Right lobe of liver (tissue), 6 donors: ENCODE data around the gene SLC17A7. TPM values are rescaled to one million over a fixed set of nuclear protein-coding genes. Genes with fewer than 3 reads are reported as not detected.

Experiments used
- ATAC-seq, 4 donors: fragments of 200-7000 bp; cut with Tn5 transposase; one replicate each; pipeline ENCODE4 v1.9.1; 2020; ENCODE audit warnings: mild to moderate bottlenecking in 4 of 4, moderate library complexity in 4 of 4
- DNase-seq, 3 donors: peaks; one replicate each; pipeline ENCODE4 v3.0.0-alpha.2; 2020
- H3K27ac ChIP-seq, 3 donors: fragments of 200-600 bp; one replicate each; pipeline ENCODE4 v1.8.0; 2022
- H3K27me3 ChIP-seq, 2 donors: fragments of 200-600 bp; one replicate each; pipeline ENCODE4 v1.8.0; 2022
- H3K36me3 ChIP-seq, 4 donors: fragments of 200-600 bp; sonication (generic) in 1 of 4; one replicate each; pipeline versions ENCODE4 v1.5.1 to v1.8.0; 2017 to 2022; ENCODE audit warnings: control low read depth in 1 of 4
- H3K4me1 ChIP-seq, 4 donors: fragments of 200-600 bp; sonication (generic) in 1 of 4; one replicate each; pipeline versions ENCODE4 v1.5.1 to v1.8.0; 2017 to 2022; ENCODE audit warnings: control low read depth in 1 of 4
- H3K4me3 ChIP-seq, 3 donors: fragments of 200-600 bp; one replicate each; pipeline ENCODE4 v1.8.0; 2022
- H3K9me3 ChIP-seq, 4 donors: fragments of 200-600 bp; sonication (generic) in 1 of 4; one replicate each; pipeline versions ENCODE4 v1.5.1 to v1.8.0; 2017 to 2022; ENCODE audit warnings: control low read depth in 1 of 4
- POLR2A ChIP-seq: fragments of 450-650 bp; IDR thresholded peaks from one replicate; pipeline ENCODE4 v1.6.1; 2017; ENCODE audit warnings: antibody characterized with exemption, mild to moderate bottlenecking
- WGBS: methylation state at CpG from one replicate; pipeline ENCODE4 v1.1.6; 2018; ENCODE audit warnings: low coverage, low lambda C conversion rate; ENCODE audit not compliant: insufficient coverage; ENCODE audit errors: missing lambda C conversion rate; 5-methylcytosine and 5-hydroxymethylcytosine counted together
- intact Hi-C, 2 donors: fragments of 100-400 bp; cut with DNase I; formaldehyde crosslinking; loops; one replicate each; pipeline versions ENCODE4 v1.11.2 to v1.14.1; 2022
- long read RNA-seq: library from polyadenylated mRNA; unstranded; transcript quantifications from one replicate; pipeline ENCODE4 v2.0.0, GENCODE V29; 2019
- total RNA-seq, 6 experiments: library from RNA; depleted of rRNA in 2 of 6; stranded (reverse); fragments of >200 nt in 2 of 6; fragmentation: NEBNext Ultra II Directional in 3 of 6; extraction: Animal tissue kit (Norgen Biotek cat#: 25700) in 3 of 6; gene quantifications; one replicate each; pipeline versions ENCODE4 v1.1.0 to v1.2.4, GENCODE V29; 2016 to 2023
- TF ChIP-seq, protein P1 (sequence below), 4 donors: fragments of 200-600 bp in 3 of 4; fragments of 450-650 bp in 1 of 4; IDR thresholded peaks; one replicate each; pipeline versions ENCODE4 v1.5.1 to v1.8.0; 2016 to 2022; ENCODE audit warnings: antibody characterized with exemption in 4 of 4, mild to moderate bottlenecking in 2 of 4
- donor health status: DM: no; HTN: yes; CAD: no.
- donor health status: DM: no; HTN: no; CAD: no.
- donor health status: DM: no; HTN: no; CAD: no.
- donor health status: DM: no; HTN: yes; CAD: no.
- donor health status: DM: no; HTN: yes; CAD: no.

The SLC17A7 gene
- total RNA-seq: under 1 TPM in 1 of 6 experiments, not detected in 5; 0.13 TPM
- long read RNA-seq: 0 reads

DNA sequence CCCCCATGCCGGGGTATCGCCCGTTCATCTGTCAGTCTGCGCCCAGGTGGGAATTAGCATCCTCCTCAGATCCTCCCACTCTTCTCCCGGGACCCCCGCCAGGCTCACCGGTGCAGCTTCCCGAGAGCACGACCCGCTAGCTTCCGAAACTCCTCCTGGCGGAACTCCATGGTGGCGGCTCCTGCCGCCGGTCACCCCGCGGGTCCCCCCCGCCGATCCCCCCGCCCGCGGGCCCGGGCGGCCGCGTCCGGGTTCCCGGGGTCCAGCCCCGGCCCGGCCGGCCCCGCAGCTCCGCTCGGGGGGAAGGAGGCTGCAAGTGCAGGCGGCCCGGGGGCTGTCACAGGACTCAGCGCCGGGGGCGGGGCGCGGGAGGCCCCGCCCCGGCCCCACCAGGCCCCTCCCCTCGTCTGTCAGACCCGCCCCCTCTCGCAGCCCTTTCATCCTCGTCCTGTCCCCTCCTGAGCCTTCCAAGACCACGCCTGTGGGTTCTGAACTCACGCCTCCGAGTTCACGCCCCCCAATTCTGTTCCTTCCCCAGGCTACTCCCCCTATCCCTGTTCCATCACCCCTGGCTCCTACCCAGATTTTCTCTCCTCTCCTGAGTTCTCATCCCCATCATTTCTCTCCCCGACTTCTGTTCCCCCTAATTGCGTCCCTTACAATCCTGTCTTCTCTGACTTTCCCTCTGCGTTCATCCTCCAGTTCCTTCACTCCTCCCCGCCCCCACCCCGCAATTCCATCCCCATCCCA lies at the start of gene SLC17A7:
Gene SLC17A7, minus strand, starts transcription at position 318 of the 750 bp plus-strand sequence. Its CDS starts 148 bp downstream, at position 170.
- Histone ChIP-seq H3K27ac (no peak within 1 kb of the TSS), H3K4me3 (no peak within 1 kb of the TSS), H3K9me3 (no peaks in the 10 kb centered on the region), H3K4me1 (no peaks in the 10 kb centered on the region), H3K27me3 (no peaks in the 10 kb centered on the region), H3K36me3 (no peaks in the 10 kb centered on the region)
- no peak for TF ChIP-seq POLR2A
- TF ChIP-seq, protein P1, sequence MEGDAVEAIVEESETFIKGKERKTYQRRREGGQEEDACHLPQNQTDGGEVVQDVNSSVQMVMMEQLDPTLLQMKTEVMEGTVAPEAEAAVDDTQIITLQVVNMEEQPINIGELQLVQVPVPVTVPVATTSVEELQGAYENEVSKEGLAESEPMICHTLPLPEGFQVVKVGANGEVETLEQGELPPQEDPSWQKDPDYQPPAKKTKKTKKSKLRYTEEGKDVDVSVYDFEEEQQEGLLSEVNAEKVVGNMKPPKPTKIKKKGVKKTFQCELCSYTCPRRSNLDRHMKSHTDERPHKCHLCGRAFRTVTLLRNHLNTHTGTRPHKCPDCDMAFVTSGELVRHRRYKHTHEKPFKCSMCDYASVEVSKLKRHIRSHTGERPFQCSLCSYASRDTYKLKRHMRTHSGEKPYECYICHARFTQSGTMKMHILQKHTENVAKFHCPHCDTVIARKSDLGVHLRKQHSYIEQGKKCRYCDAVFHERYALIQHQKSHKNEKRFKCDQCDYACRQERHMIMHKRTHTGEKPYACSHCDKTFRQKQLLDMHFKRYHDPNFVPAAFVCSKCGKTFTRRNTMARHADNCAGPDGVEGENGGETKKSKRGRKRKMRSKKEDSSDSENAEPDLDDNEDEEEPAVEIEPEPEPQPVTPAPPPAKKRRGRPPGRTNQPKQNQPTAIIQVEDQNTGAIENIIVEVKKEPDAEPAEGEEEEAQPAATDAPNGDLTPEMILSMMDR (IDR thresholded peaks at IDR 0.05): no peak
- no peak for ATAC-seq
- 12% methylated on average over 9 of the region's 56 CpGs for WGBS
- intact Hi-C loops: no loop called here
- no peak for DNase-seq

DNA sequence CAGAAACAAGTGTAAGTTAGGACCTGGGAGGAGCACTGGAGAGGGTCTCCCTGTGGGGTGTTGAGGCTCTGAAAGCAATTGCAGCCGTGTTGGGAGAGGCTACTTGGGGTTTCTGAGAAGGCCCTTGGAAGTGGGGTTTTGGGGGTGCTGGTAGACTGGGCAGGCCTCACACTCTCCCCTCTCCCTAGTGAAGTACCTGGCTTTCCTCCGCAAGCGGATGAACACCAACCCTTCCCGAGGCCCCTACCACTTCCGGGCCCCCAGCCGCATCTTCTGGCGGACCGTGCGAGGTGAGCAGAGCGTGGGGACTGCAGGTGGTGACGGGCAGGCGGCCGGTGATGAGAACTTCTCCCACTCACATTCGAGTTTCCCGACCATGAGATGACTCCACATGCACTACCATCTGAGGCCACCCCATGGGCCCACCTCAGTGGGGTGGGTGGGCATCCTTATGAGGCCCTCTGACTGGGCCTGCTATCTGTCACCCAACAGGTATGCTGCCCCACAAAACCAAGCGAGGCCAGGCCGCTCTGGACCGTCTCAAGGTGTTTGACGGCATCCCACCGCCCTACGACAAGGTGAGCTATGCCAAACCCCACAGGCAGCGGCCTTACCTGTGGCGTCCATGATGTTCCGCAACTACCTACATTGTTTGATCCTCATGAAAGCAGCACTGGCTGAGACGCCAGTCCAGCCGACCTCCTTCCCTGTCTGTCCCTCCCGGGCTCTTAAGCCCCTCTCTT lies 49.1 kb upstream of the SLC17A7 start:
- H3K4me1 ChIP-seq: peaks cover 0 to 14% (median 5%) of the 10 kb centered on the region in 4 donors
- no peak overlapping the region for H3K27ac ChIP-seq
- H3K27me3 ChIP-seq: no peaks in the 10 kb centered on the region
- intact Hi-C loops: no loop called here
- DNase-seq: no peak
- TF ChIP-seq, protein P1 (IDR thresholded peaks at IDR 0.05): no peak
- no peak for TF ChIP-seq POLR2A
- no CpG with 5 or more reads among the region's 27 CpGs for WGBS
- peaks cover 15 to 40% (median 27%) of the 10 kb centered on the region in 4 donors for H3K36me3 ChIP-seq
- no peak overlapping the region for H3K4me3 ChIP-seq
- no peaks in the 10 kb centered on the region for H3K9me3 ChIP-seq
- ATAC-seq: no peak

DNA sequence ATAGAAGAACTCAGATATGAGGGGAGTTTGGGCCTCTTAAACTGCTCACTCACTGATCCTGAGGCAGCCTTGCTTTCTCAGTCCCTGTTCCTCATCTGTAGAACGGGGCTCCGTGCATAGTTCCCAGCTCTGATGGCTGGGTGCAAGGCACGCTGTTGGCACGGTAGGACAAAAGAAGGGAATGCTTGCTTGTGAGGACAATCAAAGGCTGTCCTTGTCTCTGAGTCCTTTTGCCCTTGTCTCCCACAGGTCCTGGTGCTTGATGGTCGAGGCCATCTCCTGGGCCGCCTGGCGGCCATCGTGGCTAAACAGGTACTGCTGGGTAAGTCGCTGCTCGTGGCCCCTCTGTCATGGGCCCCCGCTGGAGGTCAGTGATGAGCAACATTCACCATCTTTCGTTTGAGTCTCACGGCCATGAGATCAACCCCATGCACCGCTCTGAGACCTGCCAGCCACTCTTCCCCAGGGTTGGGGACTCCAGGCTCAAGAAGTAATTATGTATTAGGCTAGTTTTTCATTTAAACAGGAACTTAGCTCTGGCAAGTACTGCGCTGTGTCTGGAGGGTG lies 48.4 kb upstream of the SLC17A7 start:
- Histone ChIP-seq H3K9me3 (no peaks in the 10 kb centered on the region), H3K4me3 (peak overlapping the region; percentile 82 to 86 (median 84)), H3K36me3 (peaks cover 15 to 40% (median 27%) of the 10 kb centered on the region in 4 donors), H3K4me1 (peaks cover 0 to 14% (median 5%) of the 10 kb centered on the region in 4 donors), H3K27ac (no peak overlapping the region), H3K27me3 (no peaks in the 10 kb centered on the region)
- DNase-seq (no peak), ATAC-seq (no peak)
- TF ChIP-seq POLR2A: no peak
- TF ChIP-seq, protein P1 (IDR thresholded peaks at IDR 0.05): no peak
- intact Hi-C loops: no loop called here
- 56% methylated on average over 5 of the region's 15 CpGs for WGBS

DNA sequence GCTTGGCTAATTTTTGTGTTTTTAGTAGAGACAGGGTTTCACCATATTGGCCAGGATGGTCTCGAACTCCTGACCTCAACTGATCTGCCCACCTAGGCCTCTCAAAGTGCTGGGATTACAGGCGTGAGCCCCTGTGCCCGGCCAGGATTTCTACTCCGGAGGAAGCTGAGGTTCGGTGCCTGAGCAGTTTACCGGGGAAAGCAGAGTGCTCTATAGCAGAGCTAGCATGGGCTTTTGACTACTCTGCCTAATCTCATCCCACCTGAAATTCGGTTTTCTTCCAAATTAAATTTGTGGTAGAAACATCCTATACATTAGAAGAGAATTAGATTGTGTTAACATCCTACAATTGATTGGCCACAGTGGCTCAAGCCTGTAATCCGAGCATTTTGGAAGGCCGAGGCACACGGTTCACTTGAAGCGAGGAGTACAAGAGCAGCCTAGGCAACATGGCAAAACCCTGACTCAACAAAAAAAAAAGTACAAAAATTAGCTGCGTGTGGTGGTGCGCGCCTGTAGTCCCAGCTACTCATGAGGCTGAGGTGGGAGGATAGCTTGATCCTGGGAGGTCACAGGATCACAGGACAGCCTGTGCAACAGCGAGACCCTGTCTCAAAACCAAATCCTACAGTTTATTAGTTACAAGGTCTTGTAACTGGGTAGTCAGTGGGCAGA lies 47.7 kb upstream of the SLC17A7 start:
- no peaks in the 10 kb centered on the region for H3K9me3 ChIP-seq
- H3K27me3 ChIP-seq: no peaks in the 10 kb centered on the region
- peak overlapping the region in 2 of 3 donors; percentile 19 to 81 for H3K27ac ChIP-seq
- TF ChIP-seq, protein P1 (IDR thresholded peaks at IDR 0.05): no peak
- WGBS: 23% methylated on average over 15 of the region's 15 CpGs
- H3K4me3 ChIP-seq: peak overlapping the region; percentile 82 to 86 (median 84)
- H3K36me3 ChIP-seq: peaks cover 15 to 40% (median 27%) of the 10 kb centered on the region in 4 donors
- intact Hi-C loops: no loop called here
- H3K4me1 ChIP-seq: peaks cover 0 to 14% (median 5%) of the 10 kb centered on the region in 4 donors
- DNase-seq (no peak), ATAC-seq (no peak)
